ENCODE data around the gene WDR11. TPM values are rescaled to one million over a fixed set of nuclear protein-coding genes. Genes with fewer than 3 reads are reported as not detected.

WDR11 gene
- total and polyA plus RNA-seq, 9 of the 15 experiments (the other 6 are each of a cell fraction or from before 2014, with no cell fraction given) = 12.4 to 50.7 (median 23.6) TPM

DNA sequence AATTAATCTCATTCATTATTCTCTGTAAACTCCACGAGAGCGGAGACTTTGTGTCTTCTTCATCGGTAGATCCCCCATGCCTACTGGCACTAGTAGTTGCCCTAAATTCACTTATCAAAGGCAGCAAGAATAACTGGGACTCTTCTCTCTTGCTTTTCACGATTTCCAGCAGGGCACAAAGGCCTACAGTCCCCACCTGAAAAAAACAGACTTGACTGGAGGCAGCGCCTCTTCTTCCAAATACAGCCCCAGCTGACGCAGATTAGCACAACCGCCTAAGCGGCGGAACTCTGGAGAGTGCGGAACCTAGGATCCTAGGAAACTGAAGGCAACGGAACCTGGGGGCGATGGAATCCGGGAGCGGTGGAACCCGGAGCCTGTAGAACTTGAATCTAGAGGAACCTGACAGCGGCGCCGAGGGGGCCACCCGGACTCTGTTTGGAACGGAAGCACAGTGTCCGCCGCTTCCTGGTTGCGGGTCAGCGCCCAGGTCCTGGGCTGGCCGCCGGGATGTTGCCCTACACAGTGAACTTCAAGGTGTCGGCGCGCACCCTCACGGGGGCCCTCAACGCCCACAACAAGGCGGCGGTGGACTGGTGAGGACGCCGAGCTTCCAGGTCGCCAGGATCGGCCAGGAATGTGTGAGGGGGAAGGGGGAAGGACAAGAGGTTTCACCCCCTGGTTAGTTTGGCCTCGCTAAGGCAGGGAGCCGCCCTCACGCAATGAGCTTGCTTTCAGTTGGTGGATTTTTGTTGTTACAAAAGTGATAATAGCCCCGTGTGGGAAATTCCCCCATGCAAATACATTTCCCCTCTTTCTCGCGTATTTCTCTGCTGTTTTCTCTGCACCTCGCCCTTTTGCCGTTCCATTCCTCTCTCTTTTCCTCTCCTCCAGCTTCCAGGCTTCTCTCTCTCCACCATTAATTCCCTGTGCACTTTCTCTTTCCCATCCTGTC is at the start of gene WDR11 (continued):
- TF ChIP-seq, protein P1, sequence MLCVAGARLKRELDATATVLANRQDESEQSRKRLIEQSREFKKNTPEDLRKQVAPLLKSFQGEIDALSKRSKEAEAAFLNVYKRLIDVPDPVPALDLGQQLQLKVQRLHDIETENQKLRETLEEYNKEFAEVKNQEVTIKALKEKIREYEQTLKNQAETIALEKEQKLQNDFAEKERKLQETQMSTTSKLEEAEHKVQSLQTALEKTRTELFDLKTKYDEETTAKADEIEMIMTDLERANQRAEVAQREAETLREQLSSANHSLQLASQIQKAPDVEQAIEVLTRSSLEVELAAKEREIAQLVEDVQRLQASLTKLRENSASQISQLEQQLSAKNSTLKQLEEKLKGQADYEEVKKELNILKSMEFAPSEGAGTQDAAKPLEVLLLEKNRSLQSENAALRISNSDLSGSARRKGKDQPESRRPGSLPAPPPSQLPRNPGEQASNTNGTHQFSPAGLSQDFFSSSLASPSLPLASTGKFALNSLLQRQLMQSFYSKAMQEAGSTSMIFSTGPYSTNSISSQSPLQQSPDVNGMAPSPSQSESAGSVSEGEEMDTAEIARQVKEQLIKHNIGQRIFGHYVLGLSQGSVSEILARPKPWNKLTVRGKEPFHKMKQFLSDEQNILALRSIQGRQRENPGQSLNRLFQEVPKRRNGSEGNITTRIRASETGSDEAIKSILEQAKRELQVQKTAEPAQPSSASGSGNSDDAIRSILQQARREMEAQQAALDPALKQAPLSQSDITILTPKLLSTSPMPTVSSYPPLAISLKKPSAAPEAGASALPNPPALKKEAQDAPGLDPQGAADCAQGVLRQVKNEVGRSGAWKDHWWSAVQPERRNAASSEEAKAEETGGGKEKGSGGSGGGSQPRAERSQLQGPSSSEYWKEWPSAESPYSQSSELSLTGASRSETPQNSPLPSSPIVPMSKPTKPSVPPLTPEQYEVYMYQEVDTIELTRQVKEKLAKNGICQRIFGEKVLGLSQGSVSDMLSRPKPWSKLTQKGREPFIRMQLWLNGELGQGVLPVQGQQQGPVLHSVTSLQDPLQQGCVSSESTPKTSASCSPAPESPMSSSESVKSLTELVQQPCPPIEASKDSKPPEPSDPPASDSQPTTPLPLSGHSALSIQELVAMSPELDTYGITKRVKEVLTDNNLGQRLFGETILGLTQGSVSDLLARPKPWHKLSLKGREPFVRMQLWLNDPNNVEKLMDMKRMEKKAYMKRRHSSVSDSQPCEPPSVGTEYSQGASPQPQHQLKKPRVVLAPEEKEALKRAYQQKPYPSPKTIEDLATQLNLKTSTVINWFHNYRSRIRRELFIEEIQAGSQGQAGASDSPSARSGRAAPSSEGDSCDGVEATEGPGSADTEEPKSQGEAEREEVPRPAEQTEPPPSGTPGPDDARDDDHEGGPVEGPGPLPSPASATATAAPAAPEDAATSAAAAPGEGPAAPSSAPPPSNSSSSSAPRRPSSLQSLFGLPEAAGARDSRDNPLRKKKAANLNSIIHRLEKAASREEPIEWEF (CRISPR knock-in tag; IDR thresholded peaks at IDR 0.05) = no peak
- TF ChIP-seq ZNF12 (CRISPR knock-in tag; IDR thresholded peaks at IDR 0.05) (no peak), ZNF274 (IDR thresholded peaks at IDR 0.05; ENCODE audit: borderline replicate concordance, low read depth, low read length) (no peak), GATA2 (CRISPR knock-in tag; IDR thresholded peaks at IDR 0.05) (no peak), SETDB1 (IDR thresholded peaks at IDR 0.05; ENCODE audit: low read length) (no peak), ZNF197 (CRISPR knock-in tag; IDR thresholded peaks at IDR 0.05; ENCODE audit: low read depth) (no peak), TARDBP (IDR thresholded peaks at IDR 0.05) (no peak), RFX1 (IDR thresholded peaks at IDR 0.05) (no peak), PRMT5 (CRISPR knock-in tag; IDR thresholded peaks at IDR 0.05) (no peak), GTF2E2 (tag; IDR thresholded peaks at IDR 0.05) (peak; percentile 54; the same call in 1 of the 2 replicates), NR3C1 (CRISPR knock-in tag; IDR thresholded peaks at IDR 0.05) (no peak), ZNF282 (CRISPR knock-in tag; IDR thresholded peaks at IDR 0.05) (no peak), ELF1 (tag; IDR thresholded peaks at IDR 0.05) (peak; percentile 94), RBM34 (IDR thresholded peaks at IDR 0.05; ENCODE audit: borderline replicate concordance, insufficient read depth, low read length) (no peak), ZSCAN32 (CRISPR knock-in tag; IDR thresholded peaks at IDR 0.05) (no peak), RBM14 (IDR thresholded peaks at IDR 0.05; ENCODE audit: borderline replicate concordance, insufficient read depth, low read depth, low read length) (no peak)
- TF ChIP-seq, protein P2, sequence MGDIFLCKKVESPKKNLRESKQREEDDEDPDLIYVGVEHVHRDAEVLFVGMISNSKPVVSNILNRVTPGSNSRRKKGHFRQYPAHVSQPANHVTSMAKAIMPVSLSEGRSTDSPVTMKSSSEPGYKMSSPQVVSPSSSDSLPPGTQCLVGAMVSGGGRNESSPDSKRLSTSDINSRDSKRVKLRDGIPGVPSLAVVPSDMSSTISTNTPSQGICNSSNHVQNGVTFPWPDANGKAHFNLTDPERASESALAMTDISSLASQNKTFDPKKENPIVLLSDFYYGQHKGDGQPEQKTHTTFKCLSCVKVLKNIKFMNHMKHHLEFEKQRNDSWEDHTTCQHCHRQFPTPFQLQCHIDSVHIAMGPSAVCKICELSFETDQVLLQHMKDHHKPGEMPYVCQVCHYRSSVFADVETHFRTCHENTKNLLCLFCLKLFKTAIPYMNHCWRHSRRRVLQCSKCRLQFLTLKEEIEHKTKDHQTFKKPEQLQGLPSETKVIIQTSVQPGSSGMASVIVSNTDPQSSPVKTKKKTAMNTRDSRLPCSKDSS (IDR thresholded peaks at IDR 0.05; ENCODE audit: low read depth, partially characterized antibody) = no peak
- TF ChIP-seq, protein P3, sequence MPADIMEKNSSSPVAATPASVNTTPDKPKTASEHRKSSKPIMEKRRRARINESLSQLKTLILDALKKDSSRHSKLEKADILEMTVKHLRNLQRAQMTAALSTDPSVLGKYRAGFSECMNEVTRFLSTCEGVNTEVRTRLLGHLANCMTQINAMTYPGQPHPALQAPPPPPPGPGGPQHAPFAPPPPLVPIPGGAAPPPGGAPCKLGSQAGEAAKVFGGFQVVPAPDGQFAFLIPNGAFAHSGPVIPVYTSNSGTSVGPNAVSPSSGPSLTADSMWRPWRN (IDR thresholded peaks at IDR 0.05; ENCODE audit: low read depth) = no peak
- TF ChIP-seq, protein P4, sequence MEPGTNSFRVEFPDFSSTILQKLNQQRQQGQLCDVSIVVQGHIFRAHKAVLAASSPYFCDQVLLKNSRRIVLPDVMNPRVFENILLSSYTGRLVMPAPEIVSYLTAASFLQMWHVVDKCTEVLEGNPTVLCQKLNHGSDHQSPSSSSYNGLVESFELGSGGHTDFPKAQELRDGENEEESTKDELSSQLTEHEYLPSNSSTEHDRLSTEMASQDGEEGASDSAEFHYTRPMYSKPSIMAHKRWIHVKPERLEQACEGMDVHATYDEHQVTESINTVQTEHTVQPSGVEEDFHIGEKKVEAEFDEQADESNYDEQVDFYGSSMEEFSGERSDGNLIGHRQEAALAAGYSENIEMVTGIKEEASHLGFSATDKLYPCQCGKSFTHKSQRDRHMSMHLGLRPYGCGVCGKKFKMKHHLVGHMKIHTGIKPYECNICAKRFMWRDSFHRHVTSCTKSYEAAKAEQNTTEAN (CRISPR knock-in tag; IDR thresholded peaks at IDR 0.05) = no peak

Measured in K562 (cell line).